ENCODE measurements around the gene NUP133.
A peak's percentile ranks its signal among the peaks of the same experiment; 100 is the strongest.
"Not testable (repeated sequence)": the region's sequence is repeated elsewhere in the genome, so short reads cannot be mapped to it uniquely, and the experiment has no call there.

NUP133 gene

DNA sequence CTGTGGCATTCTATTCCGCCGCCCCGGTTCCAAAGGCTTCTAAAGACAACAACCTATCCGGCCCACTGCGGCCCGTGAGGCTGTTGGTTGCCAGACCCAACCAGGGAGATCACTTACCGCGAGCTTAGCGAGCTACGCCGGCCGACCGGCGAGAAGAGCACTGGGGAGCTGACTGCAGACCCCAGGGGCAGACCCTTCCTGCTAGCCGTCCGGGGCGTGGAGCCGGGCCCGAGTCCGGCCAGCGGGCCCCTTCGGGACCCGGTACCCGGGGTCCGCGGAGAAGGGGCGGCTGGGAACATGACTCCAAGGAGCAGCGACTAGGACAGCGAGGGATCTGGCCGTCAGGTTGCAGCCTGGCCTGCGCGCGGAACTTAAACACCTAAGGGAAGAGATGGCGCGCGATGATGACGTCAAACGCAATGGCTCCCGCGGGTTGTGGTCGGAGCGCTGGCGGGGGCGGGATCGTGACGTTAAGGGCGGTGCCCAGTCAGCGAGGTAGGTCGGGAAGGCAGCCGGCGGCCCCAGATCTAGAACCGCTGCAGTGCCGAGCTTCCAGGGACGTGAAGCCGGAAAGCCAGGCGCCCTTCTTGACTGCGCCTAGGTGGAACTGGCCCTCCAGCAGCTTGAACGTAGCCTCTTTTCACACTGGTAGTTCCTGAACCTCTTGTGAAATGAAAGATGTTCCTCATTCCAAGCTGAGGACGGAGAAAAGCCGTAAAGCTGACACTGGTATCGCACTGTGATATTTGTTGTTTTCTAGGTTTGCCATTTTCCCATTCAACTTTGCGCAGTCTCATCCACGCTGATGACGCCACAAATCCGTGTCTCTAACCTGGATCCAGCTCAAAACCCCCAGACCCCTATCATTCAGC lies at the start of gene NUP133:
Gene NUP133, minus strand, starts transcription at position 391 of the 872 bp plus-strand sequence. Its CDS starts 92 bp downstream, at position 299.
- DNase-seq (ENCODE audit: low read depth in 3 of 3), result peak; percentile 97 to 98 (median 98)

GRCh38 chr1:229557200-229557850 lies 49.2 kb upstream of the NUP133 start:
- DNase-seq (ENCODE audit: low read depth in 3 of 3), result no peak

GRCh38 chr1:229554886-229555621 lies 46.9 kb upstream of the NUP133 start:
- no peak for DNase-seq (ENCODE audit: low read depth in 3 of 3)

DNA sequence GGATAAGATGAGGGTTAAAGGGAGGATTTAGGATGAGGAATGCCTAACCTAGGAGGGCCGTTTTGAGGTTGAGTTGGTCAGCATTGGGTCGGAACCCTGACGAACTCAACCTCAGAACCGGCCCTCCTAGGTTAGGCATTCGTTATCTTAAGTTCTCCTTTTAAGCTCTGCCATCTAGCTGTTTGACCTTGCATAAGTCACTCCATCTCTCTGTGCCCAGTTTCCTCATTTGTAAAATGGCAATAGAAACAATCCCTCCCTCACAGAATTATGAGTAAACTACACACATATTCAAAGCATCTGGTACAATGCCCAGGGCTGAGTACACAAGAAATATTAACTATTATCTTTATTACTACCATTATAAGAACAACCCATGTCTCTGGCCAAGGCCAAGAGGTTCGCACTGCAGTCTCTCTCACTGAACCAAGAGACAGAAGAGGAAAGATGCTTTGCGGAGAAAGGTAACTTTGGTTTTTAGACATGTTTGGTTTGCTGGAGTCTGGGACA lies 45.5 kb upstream of the NUP133 start:
- no peak for DNase-seq (ENCODE audit: low read depth in 3 of 3)

DNA sequence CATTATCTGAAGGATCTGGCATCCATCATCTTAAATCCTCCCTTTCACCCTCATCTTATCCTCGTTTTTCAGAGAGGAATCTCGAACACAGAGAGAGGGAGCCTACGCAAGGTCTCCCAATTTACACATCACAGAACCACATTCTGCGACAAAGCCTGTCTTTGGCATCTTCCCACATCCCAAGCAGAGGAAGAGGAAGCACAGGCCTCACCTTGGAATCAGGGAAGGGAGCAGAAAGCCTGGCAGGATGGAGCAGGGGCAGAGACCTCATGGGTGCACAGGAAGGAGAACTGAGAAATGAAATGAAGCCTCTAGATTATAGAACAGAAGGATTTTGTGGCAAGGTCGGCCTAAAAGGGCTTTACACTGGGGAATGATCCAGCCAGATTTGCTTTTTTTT lies 44.6 kb upstream of the NUP133 start:
- DNase-seq (ENCODE audit: low read depth in 3 of 3), result no peak

- no peak for DNase-seq (ENCODE audit: low read depth in 3 of 3)
Measured at GRCh38 chr1:229550812-229551567, 42.8 kb upstream of the NUP133 start.

DNA sequence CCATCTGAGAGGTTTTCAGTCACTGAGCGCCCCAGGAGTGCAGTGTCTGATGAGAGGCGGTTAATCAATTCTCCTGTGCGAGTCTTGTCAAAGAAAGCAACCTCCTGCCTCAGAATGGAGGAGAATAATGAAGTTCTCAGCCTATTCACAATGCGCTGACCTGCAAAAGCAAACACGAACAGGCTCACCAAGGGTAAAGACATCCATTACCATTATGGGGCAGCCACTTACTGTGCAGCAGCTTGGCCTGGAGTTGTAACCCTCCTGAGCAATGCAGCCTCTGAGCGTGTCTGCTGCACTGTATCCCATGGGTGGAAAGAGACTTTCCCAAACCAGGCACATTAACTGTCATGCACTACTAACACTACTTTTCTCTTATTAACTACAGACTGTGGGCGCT lies 39.4 kb upstream of the NUP133 start:
- no peak for DNase-seq (ENCODE audit: low read depth in 3 of 3)

DNA sequence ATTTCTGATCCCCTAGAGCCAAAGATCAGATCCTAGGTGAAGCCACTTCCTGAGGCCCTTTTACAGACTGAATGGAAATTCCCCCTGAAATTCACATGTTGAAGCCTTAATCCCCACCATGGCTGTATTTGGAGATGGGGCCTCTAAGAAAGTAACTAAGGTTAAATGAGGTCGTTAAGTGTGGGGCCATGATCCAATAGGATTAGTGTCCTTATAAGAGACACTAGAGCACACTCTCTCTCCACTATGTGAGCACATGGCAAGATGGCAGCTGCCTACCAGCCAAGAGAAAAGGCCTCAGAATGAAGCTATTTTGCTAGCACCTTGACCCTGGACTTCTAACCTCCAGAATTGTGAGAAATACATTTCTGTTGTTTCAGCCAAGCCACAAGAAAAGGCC lies 36.4 kb upstream of the NUP133 start:
- no peak for DNase-seq (ENCODE audit: low read depth in 3 of 3)

- DNase-seq (ENCODE audit: low read depth in 3 of 3), result no peak
Measured at GRCh38 chr1:229539863-229540506, 31.8 kb upstream of the NUP133 start.

DNA sequence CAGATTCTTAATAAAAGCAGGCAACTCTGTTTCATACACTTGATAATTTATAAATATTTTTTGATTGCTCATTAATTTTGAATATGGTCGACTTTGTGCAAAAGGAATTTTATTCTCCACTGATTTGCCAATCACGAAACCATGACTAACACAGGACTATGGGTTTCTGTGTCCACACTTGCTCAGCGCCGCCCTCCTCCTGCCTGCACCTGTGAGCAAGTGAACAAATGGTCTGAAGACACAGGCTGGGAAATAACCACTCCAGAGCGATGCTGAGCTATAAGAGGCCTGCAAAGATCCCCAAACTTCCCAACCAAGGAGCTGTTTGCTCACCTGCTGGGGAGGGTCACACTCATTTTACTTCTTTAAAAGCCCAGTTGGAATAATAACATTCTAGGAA lies 30.8 kb upstream of the NUP133 start:
- no peak for DNase-seq (ENCODE audit: low read depth in 3 of 3)

GRCh38 chr1:229537894-229538293 lies 29.8 kb upstream of the NUP133 start:
- no peak for DNase-seq (ENCODE audit: low read depth in 3 of 3)

DNA sequence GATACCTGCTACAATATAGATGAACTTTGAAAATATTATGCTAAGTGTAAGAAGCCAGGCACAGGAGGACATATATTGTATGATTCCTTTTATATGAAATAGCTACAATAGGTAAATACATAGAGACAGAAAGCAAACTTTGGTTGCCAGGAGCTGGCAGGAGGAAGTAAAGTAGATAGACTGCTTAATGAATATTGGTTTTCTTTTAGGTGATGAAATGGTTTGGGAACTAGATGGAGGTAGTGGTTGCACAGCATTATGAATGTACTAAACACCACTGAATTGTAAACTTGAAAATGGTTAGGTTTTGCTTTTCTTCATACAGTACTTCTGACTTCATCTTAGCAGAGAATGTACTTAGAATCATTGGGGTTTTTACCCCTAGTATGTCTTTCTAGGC lies 28.8 kb upstream of the NUP133 start:
- DNase-seq (ENCODE audit: low read depth in 3 of 3), result no peak

- no peak for DNase-seq (ENCODE audit: low read depth in 3 of 3)
Measured at GRCh38 chr1:229535230-229535629, 27.1 kb upstream of the NUP133 start.

- DNase-seq (ENCODE audit: low read depth in 3 of 3), result no peak
Measured at GRCh38 chr1:229531326-229531725, 23.2 kb upstream of the NUP133 start.

- DNase-seq (ENCODE audit: low read depth in 3 of 3), result no peak
Measured at GRCh38 chr1:229529639-229530038, 21.5 kb upstream of the NUP133 start.

DNA sequence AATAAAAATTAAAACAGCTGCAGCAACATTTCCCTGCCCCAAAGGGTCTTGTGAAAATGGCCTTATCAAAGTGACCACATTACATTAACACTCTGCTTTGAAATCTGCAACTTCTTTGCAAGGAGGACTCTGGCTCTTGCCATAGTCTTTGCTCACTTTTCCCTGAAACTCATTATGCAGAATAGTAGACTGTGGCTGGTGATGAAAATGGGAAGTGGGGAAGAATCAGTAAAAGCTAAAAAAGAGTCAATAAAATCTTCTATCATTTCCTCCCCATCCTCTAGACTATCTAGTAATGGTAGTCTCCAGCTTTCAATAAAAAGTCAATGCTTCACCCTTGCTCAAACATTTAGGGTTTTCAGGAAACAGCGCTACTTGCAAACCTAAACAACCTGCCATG lies 18.6 kb upstream of the NUP133 start:
- DNase-seq (ENCODE audit: low read depth in 3 of 3), result no peak

DNA sequence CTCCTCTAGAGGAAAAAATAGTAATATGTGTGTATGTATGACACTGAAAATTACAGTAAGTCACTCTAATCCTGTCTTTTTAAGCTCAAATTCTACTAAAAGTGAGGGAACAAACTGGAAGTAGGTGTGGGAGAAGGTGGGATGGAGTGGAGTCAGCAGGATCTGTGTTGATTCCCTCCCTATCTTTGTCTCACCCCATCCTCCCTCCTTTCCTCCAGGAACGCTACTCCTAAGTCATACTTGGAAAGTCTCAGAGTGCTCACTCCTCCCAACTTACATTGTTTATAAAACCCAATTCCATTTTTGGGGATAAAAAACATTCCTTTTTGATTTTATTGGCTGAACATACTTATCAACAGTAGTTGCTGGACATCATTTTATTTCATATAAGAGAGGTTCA lies 14.9 kb upstream of the NUP133 start:
- no peak for DNase-seq (ENCODE audit: low read depth in 3 of 3)

DNA sequence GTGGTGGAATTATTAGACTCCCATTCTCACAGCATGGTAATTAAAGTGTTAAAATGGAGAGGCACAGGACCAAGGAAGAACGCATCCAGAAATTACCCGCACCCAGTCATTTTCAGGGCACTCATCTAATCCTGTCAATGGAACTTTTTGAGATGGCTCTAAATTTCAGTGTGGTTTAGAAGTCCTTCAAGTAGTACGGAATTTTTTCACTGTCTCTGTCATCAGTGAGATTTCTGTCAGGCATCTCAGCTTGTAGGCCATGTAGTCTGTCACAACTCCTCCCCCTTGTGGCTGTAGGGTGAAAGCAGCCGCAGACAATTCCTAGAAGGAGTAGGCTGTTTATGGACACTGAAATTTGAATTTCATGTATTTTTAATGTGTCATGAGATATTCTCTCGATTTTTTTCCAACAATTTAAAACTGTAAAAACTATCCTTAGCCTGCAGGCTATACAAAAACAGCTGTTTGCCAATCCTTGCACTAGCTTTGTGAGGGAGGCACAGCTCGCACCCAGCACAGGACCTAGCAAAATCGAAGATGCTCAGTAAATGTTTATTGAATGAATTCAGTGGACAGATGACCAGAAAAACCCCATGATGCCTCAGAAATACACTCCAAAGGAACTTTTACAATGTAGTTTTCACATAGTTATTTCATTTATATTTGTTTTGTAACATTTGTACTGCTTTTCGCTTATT lies 6.6 kb upstream of the NUP133 start:
- DNase-seq (ENCODE audit: low read depth in 3 of 3), result peak in 2 of 3 experiments; percentile 33 to 50

- DNase-seq (ENCODE audit: low read depth in 3 of 3), result not testable (repeated sequence)
Measured at GRCh38 chr1:229511625-229512024, 3.5 kb upstream of the NUP133 start.

DNA sequence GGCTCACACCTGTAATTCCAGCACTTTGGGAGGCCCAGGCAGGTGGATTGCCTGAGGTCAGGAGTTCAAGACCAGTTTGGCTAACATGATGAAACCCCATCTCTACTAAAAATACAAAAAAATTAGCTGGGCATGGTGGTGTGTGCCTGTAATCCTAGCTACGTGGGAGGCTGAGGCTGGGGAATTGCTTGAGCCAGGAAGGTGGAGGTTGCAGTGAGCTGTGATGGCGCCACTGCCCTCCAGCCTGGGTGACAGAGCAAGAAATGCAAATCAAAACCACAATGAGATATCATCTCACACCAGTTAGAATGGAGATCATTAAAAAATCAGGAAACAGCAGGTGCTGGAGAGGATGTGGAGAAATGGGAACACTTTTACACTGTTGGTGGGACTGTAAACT lies 3.1 kb upstream of the NUP133 start:
- not testable (repeated sequence) for DNase-seq (ENCODE audit: low read depth in 3 of 3)
